D721Med (cell line): ENCODE results near the gene KCNK5.

ENCODE experiments used
- DNase-seq: peaks from one replicate; pipeline ENCODE4 v3.0.0; 2011; ENCODE audit warnings: low spot score; ENCODE audit not compliant: insufficient read length
- FAIRE-seq: peaks from 2 replicates; lab custom pipeline; 2011; peaks lifted over from hg19 to GRCh38; lab: Jason Lieb, UNC
- CTCF ChIP-seq: IDR thresholded peaks from 2 replicates; pipeline ENCODE4 v1.5.1; 2012; ENCODE audit warnings: mild to moderate bottlenecking, control low read depth; ENCODE audit not compliant: insufficient read depth; ENCODE audit errors: missing control alignments

Gene KCNK5

GRCh38 chr6:39224011-39224410, 5.3 kb downstream of the KCNK5 start:
- TF ChIP-seq CTCF: no peak
- FAIRE-seq: no peak
- DNase-seq: no peak

- no peak for TF ChIP-seq CTCF
- FAIRE-seq: no peak
- no peak for DNase-seq
Observed at GRCh38 chr6:39223555-39223954, 5.7 kb downstream of the KCNK5 start.

GRCh38 chr6:39223061-39223460, 6.2 kb downstream of the KCNK5 start:
- no peak for TF ChIP-seq CTCF
- no peak for DNase-seq
- FAIRE-seq: no peak

- TF ChIP-seq CTCF: no peak
- no peak for DNase-seq
- no peak for FAIRE-seq
Observed at GRCh38 chr6:39221779-39222641, 7.3 kb downstream of the KCNK5 start.

GRCh38 chr6:39221115-39221514, 8.2 kb downstream of the KCNK5 start:
- no peak for TF ChIP-seq CTCF
- FAIRE-seq (no peak), DNase-seq (no peak)

- DNase-seq (no peak), FAIRE-seq (no peak)
- no peak for TF ChIP-seq CTCF
Observed at GRCh38 chr6:39218868-39219567, 10.3 kb downstream of the KCNK5 start.
